Muscle of leg (tissue), 11 donors: Measurements from ENCODE around the gene SOX4. TPM values are rescaled to one million over a fixed set of nuclear protein-coding genes. Genes with fewer than 3 reads are reported as not detected.

Source experiments
- DNase-seq: peaks from one replicate; pipeline ENCODE4 v3.0.0; 2013
- H3K27ac ChIP-seq: one replicate; pipeline ENCODE4 v1.5.1; 2013; ENCODE audit warnings: mild to moderate bottlenecking, low read length, control low read depth
- H3K27me3 ChIP-seq: one replicate; pipeline ENCODE4 v1.6.1; 2013; ENCODE audit warnings: low read length; ENCODE audit not compliant: control insufficient read depth, insufficient read depth
- H3K36me3 ChIP-seq: one replicate; pipeline ENCODE4 v1.6.1; 2013; ENCODE audit warnings: low read length; ENCODE audit not compliant: control insufficient read depth, insufficient read depth
- H3K4me1 ChIP-seq: one replicate; pipeline ENCODE4 v1.6.1; 2013; ENCODE audit warnings: low read length; ENCODE audit not compliant: control insufficient read depth, insufficient read depth
- H3K4me3 ChIP-seq: one replicate; pipeline ENCODE4 v1.5.1; 2013; ENCODE audit warnings: low read length, control low read depth
- H3K9me3 ChIP-seq: replicated peaks from 2 replicates; pipeline ENCODE4 v1.6.1; 2013; ENCODE audit warnings: low read depth, low read length; ENCODE audit not compliant: control insufficient read depth
- WGBS: methylation state at CpG from one replicate; pipeline ENCODE4 v1.1.5; 2013; ENCODE audit warnings: missing lambda C conversion rate; ENCODE audit not compliant: insufficient coverage; 5-methylcytosine and 5-hydroxymethylcytosine counted together
- polyA plus RNA-seq, 8 donors: library from polyadenylated mRNA; unstranded; fragments of 120-200 nt; gene quantifications; one replicate each; pipeline versions ENCODE4 v1.2.1 to v1.2.3, GENCODE V29; 2013; ENCODE audit warnings: inconsistent platforms in 1 of 8, low replicate concordance in 1 of 8; ENCODE audit not compliant: insufficient read length in 8 of 8, insufficient read depth in 1 of 8
- total RNA-seq: library from RNA; stranded (reverse); fragments of 120-200 nt; gene quantifications from one replicate; pipeline ENCODE4 v1.2.4, GENCODE V29; 2013

Gene SOX4
- total and polyA plus RNA-seq, 9 donors: 27.3 to 60.0 (median 41.0) TPM

- Histone ChIP-seq H3K4me3 (no peak overlapping the region), H3K9me3 (no peaks in the 10 kb centered on the region), H3K27ac (no peak overlapping the region), H3K36me3 (peaks cover 5% of the 10 kb centered on the region), H3K4me1 (peaks cover 8% of the 10 kb centered on the region), H3K27me3 (no peaks in the 10 kb centered on the region)
- DNase-seq: no peak
- no CpG with 5 or more reads among the region's 2 CpGs for WGBS
These were observed 2.1 kb upstream of the SOX4 start for GRCh38 chr6:21591446-21591845.

DNA sequence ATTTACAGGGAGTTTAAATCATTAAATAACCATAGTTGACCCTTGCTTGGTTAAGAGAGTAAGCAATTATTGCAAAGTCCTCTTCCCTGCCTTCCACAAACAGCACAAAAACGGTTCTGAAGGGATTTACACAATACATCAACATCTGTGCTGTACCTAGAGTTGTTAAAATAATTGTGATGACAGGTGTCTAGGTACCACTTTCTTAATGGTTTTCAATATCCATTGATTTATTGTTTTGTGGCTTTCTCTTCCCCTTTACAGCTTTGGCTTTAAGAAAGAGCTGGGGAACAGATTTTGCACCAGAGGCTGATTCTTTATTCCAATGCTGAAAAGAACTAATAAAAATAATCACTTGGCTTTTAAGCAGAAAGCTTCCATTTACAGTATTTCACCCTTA is 598 bp upstream of the SOX4 start:
- Histone ChIP-seq H3K27me3 (no peaks in the 10 kb centered on the region), H3K9me3 (no peaks in the 10 kb centered on the region), H3K27ac (peak overlapping the region; percentile 82), H3K4me1 (peaks cover 3% of the 10 kb centered on the region), H3K4me3 (peak overlapping the region; percentile 95), H3K36me3 (peaks cover 5% of the 10 kb centered on the region)
- WGBS: no CpG with 5 or more reads among the region's 1 CpG
- DNase-seq: no peak

GRCh38 chr6:21593927-21594415 is 420 bp downstream of the SOX4 start:
- H3K9me3 ChIP-seq: no peaks in the 10 kb centered on the region
- H3K36me3 ChIP-seq: peaks cover 9% of the 10 kb centered on the region
- no peaks in the 10 kb centered on the region for H3K27me3 ChIP-seq
- peak; percentile 81 for DNase-seq
- H3K27ac ChIP-seq: peak overlapping the region; percentile 96
- H3K4me1 ChIP-seq: peaks cover 8% of the 10 kb centered on the region
- peak overlapping the region; percentile 95 for H3K4me3 ChIP-seq
- 0% methylated on average over 7 of the region's 19 CpGs for WGBS

GRCh38 chr6:21594416-21595281 is 1.1 kb downstream of the SOX4 start:
- peak overlapping the region; percentile 96 for H3K27ac ChIP-seq
- no peaks in the 10 kb centered on the region for H3K27me3 ChIP-seq
- no peaks in the 10 kb centered on the region for H3K9me3 ChIP-seq
- H3K4me3 ChIP-seq: peak overlapping the region; percentile 95
- DNase-seq: peak; percentile 82
- peaks cover 10% of the 10 kb centered on the region for H3K4me1 ChIP-seq
- 0% methylated on average over 108 of the region's 112 CpGs for WGBS
- H3K36me3 ChIP-seq: peaks cover 11% of the 10 kb centered on the region

GRCh38 chr6:21595285-21596144 is 2.0 kb downstream of the SOX4 start:
- Histone ChIP-seq H3K27me3 (no peaks in the 10 kb centered on the region), H3K27ac (peak overlapping the region; percentile 96), H3K4me1 (peaks cover 10% of the 10 kb centered on the region), H3K4me3 (peak overlapping the region; percentile 95), H3K36me3 (peaks cover 11% of the 10 kb centered on the region), H3K9me3 (no peaks in the 10 kb centered on the region)
- WGBS: under 1% methylated on average over 94 of the region's 108 CpGs
- peak; percentile 56 for DNase-seq

DNA sequence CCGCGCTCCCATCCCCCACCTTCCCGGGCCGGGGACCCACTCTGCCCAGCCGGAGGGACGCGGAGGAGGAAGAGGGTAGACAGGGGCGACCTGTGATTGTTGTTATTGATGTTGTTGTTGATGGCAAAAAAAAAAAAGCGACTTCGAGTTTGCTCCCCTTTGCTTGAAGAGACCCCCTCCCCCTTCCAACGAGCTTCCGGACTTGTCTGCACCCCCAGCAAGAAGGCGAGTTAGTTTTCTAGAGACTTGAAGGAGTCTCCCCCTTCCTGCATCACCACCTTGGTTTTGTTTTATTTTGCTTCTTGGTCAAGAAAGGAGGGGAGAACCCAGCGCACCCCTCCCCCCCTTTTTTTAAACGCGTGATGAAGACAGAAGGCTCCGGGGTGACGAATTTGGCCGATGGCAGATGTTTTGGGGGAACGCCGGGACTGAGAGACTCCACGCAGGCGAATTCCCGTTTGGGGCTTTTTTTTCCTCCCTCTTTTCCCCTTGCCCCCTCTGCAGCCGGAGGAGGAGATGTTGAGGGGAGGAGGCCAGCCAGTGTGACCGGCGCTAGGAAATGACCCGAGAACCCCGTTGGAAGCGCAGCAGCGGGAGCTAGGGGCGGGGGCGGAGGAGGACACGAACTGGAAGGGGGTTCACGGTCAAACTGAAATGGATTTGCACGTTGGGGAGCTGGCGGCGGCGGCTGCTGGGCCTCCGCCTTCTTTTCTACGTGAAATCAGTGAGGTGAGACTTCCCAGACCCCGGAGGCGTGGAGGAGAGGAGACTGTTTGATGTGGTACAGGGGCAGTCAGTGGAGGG is 2.8 kb downstream of the SOX4 start:
- peak; percentile 78 for DNase-seq

DNA sequence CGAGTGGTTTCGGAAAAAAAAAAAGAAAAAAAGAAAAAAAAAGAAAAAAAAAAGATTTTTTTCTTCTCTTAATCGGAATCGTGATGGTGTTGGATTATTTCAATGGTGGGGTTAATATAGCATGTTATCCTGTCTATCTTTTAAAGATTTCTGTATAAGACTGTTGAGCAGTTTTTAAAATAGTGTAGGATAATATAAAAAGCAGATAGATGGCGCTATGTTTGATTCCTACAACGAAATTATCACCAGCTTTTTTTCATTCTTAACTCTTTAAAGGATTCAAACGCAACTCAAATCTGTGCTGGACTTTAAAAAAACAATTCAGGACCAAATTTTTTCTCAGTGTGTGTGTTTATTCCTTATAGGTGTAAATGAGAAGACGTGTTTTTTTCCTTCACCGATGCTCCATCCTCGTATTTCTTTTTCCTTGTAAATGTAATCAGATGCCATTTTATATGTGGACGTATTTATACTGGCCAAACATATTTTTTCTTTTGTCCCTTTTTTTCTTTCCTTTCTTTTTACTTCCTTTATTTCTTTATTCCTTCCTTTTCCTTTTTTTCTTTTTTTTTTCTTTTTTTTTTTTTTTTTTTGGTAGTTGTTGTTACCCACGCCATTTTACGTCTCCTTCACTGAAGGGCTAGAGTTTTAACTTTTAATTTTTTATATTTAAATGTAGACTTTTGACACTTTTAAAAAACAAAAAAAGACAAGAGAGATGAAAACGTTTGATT is 3.6 kb downstream of the SOX4 start:
- WGBS: no CpG with 5 or more reads among the region's 14 CpGs
- Histone ChIP-seq H3K4me1 (peaks cover 10% of the 10 kb centered on the region), H3K36me3 (peaks cover 14% of the 10 kb centered on the region), H3K27ac (peak overlapping the region; percentile 95), H3K9me3 (no peaks in the 10 kb centered on the region), H3K27me3 (no peaks in the 10 kb centered on the region), H3K4me3 (peak overlapping the region; percentile 95)
- peak; percentile 87 for DNase-seq

More for the DNA sequence above, 2.8 kb downstream of the SOX4 start:
- no peaks in the 10 kb centered on the region for H3K27me3 ChIP-seq
- H3K4me1 ChIP-seq: peaks cover 10% of the 10 kb centered on the region
- H3K27ac ChIP-seq: peak overlapping the region; percentile 95
- peak overlapping the region; percentile 95 for H3K4me3 ChIP-seq
- 0% methylated on average over 14 of the region's 43 CpGs for WGBS
- H3K36me3 ChIP-seq: peaks cover 11% of the 10 kb centered on the region
- H3K9me3 ChIP-seq: no peaks in the 10 kb centered on the region

DNA sequence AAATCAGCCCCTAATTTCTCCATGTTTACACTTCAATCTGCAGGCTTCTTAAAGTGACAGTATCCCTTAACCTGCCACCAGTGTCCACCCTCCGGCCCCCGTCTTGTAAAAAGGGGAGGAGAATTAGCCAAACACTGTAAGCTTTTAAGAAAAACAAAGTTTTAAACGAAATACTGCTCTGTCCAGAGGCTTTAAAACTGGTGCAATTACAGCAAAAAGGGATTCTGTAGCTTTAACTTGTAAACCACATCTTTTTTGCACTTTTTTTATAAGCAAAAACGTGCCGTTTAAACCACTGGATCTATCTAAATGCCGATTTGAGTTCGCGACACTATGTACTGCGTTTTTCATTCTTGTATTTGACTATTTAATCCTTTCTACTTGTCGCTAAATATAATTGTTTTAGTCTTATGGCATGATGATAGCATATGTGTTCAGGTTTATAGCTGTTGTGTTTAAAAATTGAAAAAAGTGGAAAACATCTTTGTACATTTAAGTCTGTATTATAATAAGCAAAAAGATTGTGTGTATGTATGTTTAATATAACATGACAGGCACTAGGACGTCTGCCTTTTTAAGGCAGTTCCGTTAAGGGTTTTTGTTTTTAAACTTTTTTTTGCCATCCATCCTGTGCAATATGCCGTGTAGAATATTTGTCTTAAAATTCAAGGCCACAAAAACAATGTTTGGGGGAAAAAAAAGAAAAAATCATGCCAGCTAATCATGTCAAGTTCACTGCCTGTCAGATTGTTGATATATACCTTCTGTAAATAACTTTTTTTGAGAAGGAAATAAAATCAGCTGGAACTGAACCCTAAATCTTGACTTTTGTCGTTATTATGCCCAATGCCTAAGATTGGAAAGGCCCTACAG is 4.5 kb downstream of the SOX4 start:
- H3K27me3 ChIP-seq: no peaks in the 10 kb centered on the region
- peak overlapping the region; percentile 65 for H3K27ac ChIP-seq
- no peaks in the 10 kb centered on the region for H3K9me3 ChIP-seq
- peaks cover 9% of the 10 kb centered on the region for H3K4me1 ChIP-seq
- DNase-seq: peak; percentile 70
- 0% methylated on average over 2 of the region's 14 CpGs for WGBS
- H3K36me3 ChIP-seq: peaks cover 14% of the 10 kb centered on the region
- H3K4me3 ChIP-seq: peak overlapping the region; percentile 95
